GM12801 (cell line): ENCODE data around the gene CEP131.

ENCODE experiments used
- CTCF ChIP-seq: IDR thresholded peaks from one replicate; pipeline ENCODE4 v1.5.1; 2011; ENCODE audit warnings: control low read depth; ENCODE audit not compliant: insufficient read length; ENCODE audit errors: extremely low read depth

Gene CEP131

DNA sequence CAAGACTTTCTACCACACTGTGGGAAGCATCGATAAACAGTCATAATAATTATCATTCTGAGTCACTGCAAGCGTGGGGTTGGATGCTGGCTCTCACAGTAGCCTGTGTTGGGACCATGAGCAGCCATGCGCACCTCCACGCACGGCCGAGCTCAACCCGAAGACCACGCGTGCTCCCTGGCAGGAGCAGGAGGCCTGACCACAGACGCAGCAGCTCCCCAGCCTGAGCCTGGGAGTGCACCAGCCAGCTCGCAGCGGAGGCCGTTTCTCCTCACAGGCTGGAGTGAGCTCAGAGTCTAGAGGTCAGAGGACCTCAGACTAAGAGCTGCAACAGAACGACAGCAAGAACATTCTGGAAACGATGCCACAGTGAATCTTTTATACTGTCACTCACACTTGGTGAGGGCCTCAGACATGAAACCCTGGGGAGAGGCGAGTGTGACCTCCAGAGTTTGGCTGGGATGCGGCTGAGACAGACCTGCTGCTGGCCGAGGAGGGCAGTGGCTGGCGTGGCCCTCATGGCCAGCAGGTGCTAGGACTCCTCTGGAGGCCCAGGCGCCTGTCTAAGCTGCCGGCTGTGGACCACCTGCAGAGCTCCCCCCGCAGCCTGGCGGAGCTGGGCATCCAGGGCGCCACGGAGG lies 22.4 kb upstream of the CEP131 start:
- TF ChIP-seq CTCF = no peak

DNA sequence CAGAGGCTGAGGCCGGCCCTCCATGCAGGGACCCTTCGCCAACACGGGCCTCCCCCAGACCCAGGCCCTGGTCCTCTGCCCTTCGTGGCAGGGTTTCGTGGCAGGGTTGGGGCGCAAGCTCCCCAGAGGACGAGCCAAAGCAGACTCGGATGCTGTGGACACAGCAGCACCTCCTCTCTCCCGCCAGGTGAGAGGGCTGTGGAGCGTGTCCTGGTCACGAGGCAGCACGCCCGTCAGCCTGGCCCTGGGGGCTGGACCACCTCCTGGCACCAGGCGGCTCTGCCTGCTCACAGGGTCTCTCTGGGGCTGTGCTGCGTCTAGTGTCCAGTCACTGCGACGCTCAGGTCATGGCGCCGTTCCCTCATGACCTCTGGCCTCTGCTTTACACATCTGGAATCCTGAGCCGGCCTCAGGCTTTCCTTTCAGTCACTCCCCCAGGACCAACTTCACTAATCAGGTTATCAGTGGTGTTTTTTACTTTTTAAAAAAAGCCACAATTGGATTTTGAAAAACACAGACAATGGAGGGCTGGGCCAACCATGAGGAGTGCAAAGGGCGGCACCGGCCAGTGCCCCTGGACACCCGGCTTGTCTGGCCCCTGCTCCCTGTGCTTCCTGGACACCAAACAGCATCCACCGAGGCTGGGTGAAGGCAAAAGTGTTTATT lies 21.7 kb upstream of the CEP131 start:
- no peak for TF ChIP-seq CTCF

- TF ChIP-seq CTCF = no peak
These were observed 20.5 kb upstream of the CEP131 start for GRCh38 chr17:81243333-81243664.

DNA sequence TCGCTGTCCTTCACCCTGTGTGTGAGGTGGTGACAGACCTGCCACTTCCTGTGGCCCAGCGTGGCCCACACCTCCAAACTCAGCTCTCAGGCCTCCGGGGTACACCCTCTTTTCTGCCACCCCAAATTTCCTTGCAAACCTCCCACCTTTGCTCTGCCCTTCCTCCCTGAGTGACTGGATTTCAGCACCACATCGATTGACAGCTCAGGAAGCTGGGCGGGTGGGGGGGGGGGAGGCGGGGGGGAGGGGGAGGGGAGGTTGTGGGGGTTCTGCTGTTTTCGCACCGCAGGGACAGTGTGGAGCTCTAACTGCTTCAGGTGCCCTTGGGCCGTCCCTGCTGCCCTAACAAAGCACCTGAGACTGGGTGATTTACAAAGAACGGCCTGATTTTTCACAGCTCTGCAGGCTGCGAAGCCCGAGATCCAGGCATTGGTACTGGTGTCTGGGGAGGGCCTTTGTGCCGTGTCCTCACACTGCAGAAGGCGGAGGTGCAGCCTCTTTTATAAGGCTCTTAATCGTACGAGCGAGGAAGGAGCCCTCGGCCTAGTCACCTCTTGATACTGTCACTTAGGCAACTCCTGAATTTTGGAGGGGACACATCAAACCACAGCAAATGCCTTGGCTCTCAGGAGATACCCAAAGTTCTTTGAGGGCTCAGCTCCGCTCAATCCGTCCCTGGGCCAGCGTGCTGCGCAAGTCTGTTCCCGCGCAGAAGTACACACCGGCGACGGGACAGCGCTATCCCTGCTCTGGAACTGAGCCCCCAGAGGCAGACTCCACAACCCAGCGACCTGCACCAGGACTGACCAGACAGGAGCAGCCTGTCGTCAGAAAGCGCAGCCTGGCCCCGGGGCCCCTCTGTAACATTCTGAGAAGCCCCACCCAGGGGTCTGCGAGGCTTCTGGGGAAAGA lies 19.9 kb upstream of the CEP131 start:
- no peak for TF ChIP-seq CTCF

DNA sequence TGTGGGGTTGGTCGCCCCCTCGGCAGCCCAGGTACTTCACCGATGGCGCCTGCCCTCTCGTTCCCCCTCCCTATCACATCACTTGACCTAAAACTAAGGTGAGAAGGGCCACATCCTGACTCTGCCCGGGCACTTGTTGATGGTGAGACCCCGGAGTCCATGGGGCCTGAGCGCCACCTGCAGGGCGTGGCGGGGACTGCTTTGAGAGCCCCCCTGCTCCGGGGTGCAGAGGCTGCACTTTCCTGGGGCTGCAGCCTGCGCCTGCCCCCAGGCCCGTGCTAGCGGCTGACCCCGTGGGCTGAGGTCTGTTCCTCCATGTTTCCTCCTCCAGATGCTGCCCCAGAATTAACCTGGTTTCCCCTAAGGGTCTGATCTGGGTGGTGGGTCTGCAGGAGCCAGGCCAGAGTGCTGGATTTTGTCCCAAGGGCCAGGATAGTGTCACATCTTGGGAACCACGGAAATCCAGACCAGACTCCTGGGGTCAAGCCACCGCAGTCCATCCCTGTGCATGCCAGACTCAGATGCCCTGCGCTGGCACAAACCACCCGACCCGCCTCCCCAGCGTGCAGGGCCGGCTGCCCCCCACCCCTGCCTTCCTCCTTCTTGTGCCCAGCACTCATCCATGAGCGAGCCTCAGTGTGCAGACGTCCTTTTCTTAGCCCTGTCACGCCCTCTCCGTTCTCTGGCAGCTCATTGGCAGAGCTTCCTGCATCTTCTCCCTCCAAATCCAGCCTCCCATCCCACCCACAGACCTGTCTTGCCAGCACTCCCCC lies 19.1 kb upstream of the CEP131 start:
- no peak for TF ChIP-seq CTCF

DNA sequence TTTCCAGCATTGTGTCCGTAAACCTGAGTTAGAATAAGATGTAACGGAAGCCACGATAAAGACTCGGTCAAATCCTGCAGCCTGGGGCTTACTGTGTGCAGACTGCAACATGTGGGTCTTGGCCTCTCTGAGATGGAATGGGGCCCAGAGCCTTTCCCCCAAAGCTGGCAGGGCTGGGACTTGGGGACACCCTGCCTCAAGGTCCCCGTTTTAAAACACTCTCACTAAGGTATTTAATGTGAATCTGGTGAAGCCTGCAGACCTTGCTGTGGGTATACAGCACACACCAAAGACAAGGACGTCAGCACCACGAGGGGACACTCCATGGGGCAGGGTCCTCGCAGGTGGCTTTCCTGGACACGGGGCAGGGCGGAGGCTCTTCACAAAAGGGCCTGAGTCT lies 18.4 kb upstream of the CEP131 start:
- TF ChIP-seq CTCF = no peak

GRCh38 chr17:81240761-81241160 lies 18.0 kb upstream of the CEP131 start:
- TF ChIP-seq CTCF = no peak
